ENCODE results near the gene STXBP6. TPM values are rescaled to one million over a fixed set of nuclear protein-coding genes. Genes with fewer than 3 reads are reported as not detected.
"Not testable (repeated sequence)": the region's sequence is repeated elsewhere in the genome, so short reads cannot be mapped to it uniquely, and the experiment has no call there.

STXBP6 gene
- total RNA-seq, 4 donors from 2014 or later, result 44.1 to 120 (median 67.4) TPM

DNA sequence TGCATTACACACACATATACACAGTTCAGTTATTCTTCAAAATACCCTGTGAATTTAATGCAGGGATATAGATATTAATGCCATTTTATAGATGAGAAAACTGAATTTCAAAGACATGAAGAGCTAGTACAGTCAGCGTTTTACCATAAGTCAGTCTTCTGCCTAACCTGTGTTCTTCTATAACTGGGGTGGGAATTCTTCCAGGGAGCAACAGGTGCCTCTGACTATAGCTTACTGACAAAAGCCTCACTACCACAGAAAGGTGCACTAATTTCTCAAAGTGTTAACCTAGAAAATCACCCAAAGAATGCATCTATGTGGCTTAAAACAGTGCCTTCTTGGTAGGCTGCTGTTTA lies 84.4 kb downstream of the STXBP6 start:
- no peaks in the 10 kb centered on the region for H3K27me3 ChIP-seq
- H3K4me1 ChIP-seq, result peaks cover 52 to 64% of the 10 kb centered on the region in 2 donors
- H3K9me3 ChIP-seq, result no peaks in the 10 kb centered on the region
- WGBS, 2 donors, result 89 to 93% methylated on average over 1 of the region's 1 CpG
- DNase-seq, result no peak
- intact Hi-C loops (cut with DNase I), result no loop called here
- TF ChIP-seq POLR2A (IDR thresholded peaks at IDR 0.05) (no peak), CTCF (IDR thresholded peaks at IDR 0.05) (no peak)
- H3K27ac ChIP-seq, result peak overlapping the region; percentile 17 to 88 (median 85)
- H3K4me3 ChIP-seq (replicated peaks in 1 of 3), result no peak overlapping the region
- H3K36me3 ChIP-seq, result no peaks in the 10 kb centered on the region

- Histone ChIP-seq H3K27ac (peak overlapping the region; percentile 45 to 88 (median 85)), H3K27me3 (no peaks in the 10 kb centered on the region), H3K9me3 (no peaks in the 10 kb centered on the region), H3K4me3 (replicated peaks in 1 of 3) (no peak overlapping the region), H3K4me1 (peaks cover 59 to 72% of the 10 kb centered on the region in 2 donors), H3K36me3 (no peaks in the 10 kb centered on the region)
- DNase-seq, result no peak
- intact Hi-C loops (cut with DNase I), result no loop called here
- no peak for TF ChIP-seq POLR2A (IDR thresholded peaks at IDR 0.05)
- TF ChIP-seq CTCF (IDR thresholded peaks at IDR 0.05), result no peak
- 51 to 53% methylated on average over 2 of the region's 2 CpGs for WGBS, 2 donors
These were observed 85.4 kb downstream of the STXBP6 start for GRCh38 chr14:24964591-24964990.

- Histone ChIP-seq H3K4me1 (peaks cover 64 to 75% of the 10 kb centered on the region in 2 donors), H3K27ac (peak overlapping the region; percentile 45 to 88 (median 85)), H3K4me3 (replicated peaks in 1 of 3) (no peak overlapping the region), H3K27me3 (no peaks in the 10 kb centered on the region), H3K36me3 (no peaks in the 10 kb centered on the region), H3K9me3 (no peaks in the 10 kb centered on the region)
- WGBS, 2 donors, result 98 to 100% methylated on average over 2 of the region's 2 CpGs
- TF ChIP-seq POLR2A (IDR thresholded peaks at IDR 0.05), result no peak
- no peak for TF ChIP-seq CTCF (IDR thresholded peaks at IDR 0.05)
- intact Hi-C loops (cut with DNase I), result no loop called here
- DNase-seq, result no peak
These were observed 85.9 kb downstream of the STXBP6 start for GRCh38 chr14:24964048-24964447.

- 97 to 98% methylated on average over 6 of the region's 6 CpGs for WGBS, 2 donors
- DNase-seq; intact Hi-C loops (cut with DNase I); H3K36me3 ChIP-seq; H3K4me3 ChIP-seq (replicated peaks in 1 of 3); H3K27me3 ChIP-seq; H3K27ac ChIP-seq; H3K9me3 ChIP-seq: not testable (repeated sequence)
- H3K4me1 ChIP-seq, result peaks cover 62 to 67% of the 10 kb centered on the region in 2 donors
These were observed 87.8 kb downstream of the STXBP6 start for GRCh38 chr14:24962118-24962517.

DNA sequence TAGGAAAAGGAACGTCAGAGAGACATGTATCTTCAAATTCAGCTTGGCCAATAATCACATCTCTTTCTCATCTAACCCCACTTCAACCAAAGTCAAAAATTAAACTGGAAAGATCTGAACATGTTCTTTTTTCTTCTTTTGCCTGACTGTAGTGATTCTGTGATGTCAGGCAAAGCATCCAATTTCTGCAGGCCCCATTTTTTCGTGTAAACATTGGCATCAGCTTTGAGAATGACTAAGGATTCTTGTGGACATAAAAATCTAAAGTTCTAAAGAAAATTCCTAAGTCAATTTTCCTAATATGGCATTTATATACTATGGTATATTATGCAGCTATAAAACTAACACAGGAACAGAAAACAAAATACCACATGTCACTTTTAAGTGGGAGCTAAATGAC lies 89.1 kb downstream of the STXBP6 start:
- Histone ChIP-seq H3K36me3 (no peaks in the 10 kb centered on the region), H3K27me3 (no peaks in the 10 kb centered on the region), H3K27ac (peak overlapping the region; percentile 65 to 84 (median 73)), H3K9me3 (no peaks in the 10 kb centered on the region), H3K4me3 (replicated peaks in 1 of 3) (no peak overlapping the region), H3K4me1 (peaks cover 49 to 56% of the 10 kb centered on the region in 2 donors)
- 43 to 47% methylated on average over 2 of the region's 2 CpGs for WGBS, 2 donors
- intact Hi-C loops (cut with DNase I), result no loop called here
- DNase-seq, result no peak
- TF ChIP-seq CTCF (IDR thresholded peaks at IDR 0.05) (no peak), POLR2A (IDR thresholded peaks at IDR 0.05) (no peak)
